Keratinocyte (primary cell): Measurements from ENCODE around the gene CAMSAP1. TPM values are rescaled to one million over a fixed set of nuclear protein-coding genes. Genes with fewer than 3 reads are reported as not detected.

Experiments
- DNase-seq: peaks from one replicate; pipeline ENCODE4 v3.0.0-alpha.2; 2011; ENCODE audit warnings: low read depth, missing footprints, low spot score
- FAIRE-seq: peaks from 2 replicates; lab custom pipeline; 2011; peaks lifted over from hg19 to GRCh38; lab: Jason Lieb, UNC
- H2AFZ ChIP-seq: 2 replicates; pipeline ENCODE4 v1.6.0; 2012; ENCODE audit warnings: low read length, control low read depth, inconsistent platforms; ENCODE audit not compliant: control insufficient read depth
- H3K27ac ChIP-seq: 2 replicates; pipeline ENCODE4 v1.5.1; 2011; ENCODE audit warnings: low read length; ENCODE audit not compliant: control insufficient read depth, insufficient read depth
- H3K27me3 ChIP-seq: 3 replicates; pipeline ENCODE4 v1.6.0; 2011; ENCODE audit warnings: low read length; ENCODE audit not compliant: control insufficient read depth, insufficient read depth; ENCODE audit errors: extremely low read depth
- H3K36me3 ChIP-seq, 2 experiments: 2 replicates in 1 of 2; 3 replicates in 1 of 2; pipeline ENCODE4 v1.5.1; 2011; ENCODE audit warnings: low read length in 2 of 2, mild to moderate bottlenecking in 1 of 2; ENCODE audit not compliant: control insufficient read depth in 2 of 2, insufficient read depth in 2 of 2; ENCODE audit errors: extremely low read depth in 1 of 2
- H3K4me1 ChIP-seq: 3 replicates; pipeline ENCODE4 v1.5.1; 2011; ENCODE audit warnings: low read length; ENCODE audit not compliant: control insufficient read depth, insufficient read depth; ENCODE audit errors: extremely low read depth
- H3K4me2 ChIP-seq: 3 replicates; pipeline ENCODE4 v1.6.0; 2011; ENCODE audit warnings: low read depth, low read length; ENCODE audit not compliant: control insufficient read depth, insufficient read depth; ENCODE audit errors: extremely low read depth
- H3K4me3 ChIP-seq, 3 experiments: fragments of 200-600 bp in 1 of 3; sonication (generic) in 1 of 3; 2 replicates in 2 of 3; 3 replicates in 1 of 3; pipeline ENCODE4 v1.5.1; 2011 to 2016; ENCODE audit warnings: low read length in 3 of 3, mild to moderate bottlenecking in 3 of 3, control low read depth in 2 of 3, inconsistent platforms in 1 of 3, low read depth in 1 of 3, mixed read lengths in 1 of 3, mixed run types in 1 of 3, moderate library complexity in 1 of 3; ENCODE audit not compliant: control insufficient read depth in 2 of 3, insufficient read depth in 2 of 3; ENCODE audit errors: extremely low read depth in 1 of 3
- H3K79me2 ChIP-seq: 2 replicates; pipeline ENCODE4 v1.6.0; 2012; ENCODE audit warnings: low read length; ENCODE audit not compliant: control insufficient read depth, insufficient read depth
- H3K9ac ChIP-seq: 3 replicates; pipeline ENCODE4 v1.6.0; 2011; ENCODE audit warnings: low read length; ENCODE audit not compliant: control insufficient read depth, insufficient read depth; ENCODE audit errors: extremely low read depth
- H3K9me1 ChIP-seq: 3 replicates; pipeline ENCODE4 v1.6.0; 2011; ENCODE audit warnings: low read length; ENCODE audit not compliant: control insufficient read depth, insufficient read depth; ENCODE audit errors: extremely low read depth
- H3K9me3 ChIP-seq: 2 replicates; pipeline ENCODE4 v1.5.1; 2012; ENCODE audit warnings: low read depth, low read length; ENCODE audit not compliant: control insufficient read depth
- H4K20me1 ChIP-seq: 3 replicates; pipeline ENCODE4 v1.6.0; 2011; ENCODE audit warnings: low read length; ENCODE audit not compliant: control insufficient read depth, insufficient read depth; ENCODE audit errors: extremely low read depth
- CTCF ChIP-seq, 3 experiments: IDR thresholded peaks in 1 of 3; conservative IDR thresholded peaks in 1 of 3; optimal IDR thresholded peaks in 1 of 3; 2 replicates in 2 of 3; 3 replicates in 1 of 3; pipeline versions ENCODE3 to v1.5.1; 2011; ENCODE audit warnings: low read length in 3 of 3, mild to moderate bottlenecking in 3 of 3, moderate library complexity in 2 of 3, control low read depth in 1 of 3, inconsistent platforms in 1 of 3; ENCODE audit not compliant: insufficient read depth in 2 of 3; ENCODE audit errors: extremely low read depth in 1 of 3
- EZH2 ChIP-seq: IDR thresholded peaks from one replicate; pipeline ENCODE4 v1.6.1; 2012; ENCODE audit warnings: inconsistent platforms, mild to moderate bottlenecking, low read length, moderate library complexity
- dilution Hi-C: fragments of 300-500 bp; cut with MboI; formaldehyde crosslinking; loops from one replicate; pipeline ENCODE4 v1.7.0; 2020; ENCODE audit warnings: low sequenced_read_pairs; ENCODE audit not compliant: extremely low pct_ligation_motif_present
- polyA plus RNA-seq, 5 experiments: library from polyadenylated mRNA; depleted of rRNA in 3 of 5; stranded (reverse) in 3 of 5; stranded (forward) in 1 of 5; unstranded in 1 of 5; fragments of >200 nt; gene quantifications; 1 replicate in 1 of 5; 2 replicates in 3 of 5; 3 replicates in 1 of 5; pipeline versions ENCODE4 v1.2.1 to v1.2.3, GENCODE V29; 2011 to 2012; ENCODE audit warnings: missing spikeins in 2 of 5, low read depth in 1 of 5, low replicate concordance in 1 of 5

Gene CAMSAP1
- polyA plus RNA-seq, 1 donor (not counting 4 experiments of a cell fraction or from before 2014, with no cell fraction given): 8.3 TPM

GRCh38 chr9:135937521-135938489 lies 30.5 kb upstream of the CAMSAP1 start:
- H3K4me2 ChIP-seq: no peak overlapping the region
- DNase-seq (no peak), FAIRE-seq (no peak)
- no peaks in the 10 kb centered on the region for H3K9me3 ChIP-seq
- H4K20me1 ChIP-seq: no peaks in the 10 kb centered on the region
- dilution Hi-C loops: no loop called here
- H3K9ac ChIP-seq: no peak overlapping the region
- no peak overlapping the region for H3K27ac ChIP-seq
- H3K4me3 ChIP-seq: no peak overlapping the region
- H2AFZ ChIP-seq: no peak overlapping the region
- no peaks in the 10 kb centered on the region for H3K27me3 ChIP-seq
- no peaks in the 10 kb centered on the region for H3K4me1 ChIP-seq
- H3K79me2 ChIP-seq: no peaks in the 10 kb centered on the region
- no peak for TF ChIP-seq CTCF (optimal IDR thresholded peaks at IDR 0.05 in 1 of 3, IDR thresholded peaks at IDR 0.05 in 1 of 3, conservative IDR thresholded peaks at IDR 0.05 in 1 of 3; ENCODE audit: extremely low read depth in 1 of 3, insufficient read depth in 2 of 3, low read length in 3 of 3)
- no peak for TF ChIP-seq EZH2
- H3K9me1 ChIP-seq: no peaks in the 10 kb centered on the region
- peaks cover 26 to 33% of the 10 kb centered on the region in 2 experiments for H3K36me3 ChIP-seq

GRCh38 chr9:135933114-135933513 lies 25.8 kb upstream of the CAMSAP1 start:
- Histone ChIP-seq H2AFZ (no peak overlapping the region), H3K27ac (no peak overlapping the region), H3K4me2 (no peak overlapping the region), H3K9me3 (no peaks in the 10 kb centered on the region), H3K4me1 (no peaks in the 10 kb centered on the region), H3K9ac (no peak overlapping the region), H3K4me3 (no peak overlapping the region), H3K27me3 (no peaks in the 10 kb centered on the region), H3K9me1 (no peaks in the 10 kb centered on the region), H3K36me3 (peaks cover 26 to 27% of the 10 kb centered on the region in 2 experiments), H3K79me2 (no peaks in the 10 kb centered on the region), H4K20me1 (no peaks in the 10 kb centered on the region)
- DNase-seq (no peak), FAIRE-seq (no peak)
- dilution Hi-C loops: no loop called here
- TF ChIP-seq EZH2: no peak
- no peak for TF ChIP-seq CTCF (optimal IDR thresholded peaks at IDR 0.05 in 1 of 3, IDR thresholded peaks at IDR 0.05 in 1 of 3, conservative IDR thresholded peaks at IDR 0.05 in 1 of 3; ENCODE audit: extremely low read depth in 1 of 3, insufficient read depth in 2 of 3, low read length in 3 of 3)
